Measurements from ENCODE around the gene ANKIB1.

The ANKIB1 gene

DNA sequence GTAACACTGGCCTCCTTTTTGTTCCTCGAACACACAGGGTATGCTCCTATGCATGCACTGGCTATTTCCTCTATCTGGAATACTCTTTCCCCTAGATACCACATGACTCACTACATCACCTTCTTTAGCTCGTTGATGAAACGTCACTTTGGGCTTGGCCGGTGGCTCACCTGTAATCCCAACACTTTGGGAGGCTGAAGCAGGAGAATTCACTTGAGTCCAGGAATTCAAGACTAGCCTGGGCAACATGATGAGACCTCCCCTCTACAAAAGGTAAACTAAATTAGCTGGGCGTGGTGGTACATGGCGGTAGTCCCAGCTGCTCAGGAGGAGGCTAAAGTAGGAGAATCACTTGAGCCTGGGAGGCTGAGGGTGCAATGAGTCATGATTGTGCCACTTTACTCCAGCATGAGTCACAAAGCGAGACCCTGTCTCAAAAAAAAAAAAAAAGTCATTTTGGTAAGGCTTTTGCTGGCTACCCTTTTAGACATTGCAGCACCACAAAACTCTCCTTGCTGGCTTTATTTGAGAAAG is 14.5 kb downstream of the ANKIB1 start:
- TF ChIP-seq, protein P1, sequence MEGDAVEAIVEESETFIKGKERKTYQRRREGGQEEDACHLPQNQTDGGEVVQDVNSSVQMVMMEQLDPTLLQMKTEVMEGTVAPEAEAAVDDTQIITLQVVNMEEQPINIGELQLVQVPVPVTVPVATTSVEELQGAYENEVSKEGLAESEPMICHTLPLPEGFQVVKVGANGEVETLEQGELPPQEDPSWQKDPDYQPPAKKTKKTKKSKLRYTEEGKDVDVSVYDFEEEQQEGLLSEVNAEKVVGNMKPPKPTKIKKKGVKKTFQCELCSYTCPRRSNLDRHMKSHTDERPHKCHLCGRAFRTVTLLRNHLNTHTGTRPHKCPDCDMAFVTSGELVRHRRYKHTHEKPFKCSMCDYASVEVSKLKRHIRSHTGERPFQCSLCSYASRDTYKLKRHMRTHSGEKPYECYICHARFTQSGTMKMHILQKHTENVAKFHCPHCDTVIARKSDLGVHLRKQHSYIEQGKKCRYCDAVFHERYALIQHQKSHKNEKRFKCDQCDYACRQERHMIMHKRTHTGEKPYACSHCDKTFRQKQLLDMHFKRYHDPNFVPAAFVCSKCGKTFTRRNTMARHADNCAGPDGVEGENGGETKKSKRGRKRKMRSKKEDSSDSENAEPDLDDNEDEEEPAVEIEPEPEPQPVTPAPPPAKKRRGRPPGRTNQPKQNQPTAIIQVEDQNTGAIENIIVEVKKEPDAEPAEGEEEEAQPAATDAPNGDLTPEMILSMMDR (conservative IDR thresholded peaks at IDR 0.05; ENCODE audit: control insufficient read depth, insufficient read depth, low read depth, low read length) = no peak
- H3K4me3 ChIP-seq (ENCODE audit: control insufficient read depth, low read depth, low read length) = no peak overlapping the region
- DNase-seq (ENCODE audit: low read depth) = peak; percentile 37

DNA sequence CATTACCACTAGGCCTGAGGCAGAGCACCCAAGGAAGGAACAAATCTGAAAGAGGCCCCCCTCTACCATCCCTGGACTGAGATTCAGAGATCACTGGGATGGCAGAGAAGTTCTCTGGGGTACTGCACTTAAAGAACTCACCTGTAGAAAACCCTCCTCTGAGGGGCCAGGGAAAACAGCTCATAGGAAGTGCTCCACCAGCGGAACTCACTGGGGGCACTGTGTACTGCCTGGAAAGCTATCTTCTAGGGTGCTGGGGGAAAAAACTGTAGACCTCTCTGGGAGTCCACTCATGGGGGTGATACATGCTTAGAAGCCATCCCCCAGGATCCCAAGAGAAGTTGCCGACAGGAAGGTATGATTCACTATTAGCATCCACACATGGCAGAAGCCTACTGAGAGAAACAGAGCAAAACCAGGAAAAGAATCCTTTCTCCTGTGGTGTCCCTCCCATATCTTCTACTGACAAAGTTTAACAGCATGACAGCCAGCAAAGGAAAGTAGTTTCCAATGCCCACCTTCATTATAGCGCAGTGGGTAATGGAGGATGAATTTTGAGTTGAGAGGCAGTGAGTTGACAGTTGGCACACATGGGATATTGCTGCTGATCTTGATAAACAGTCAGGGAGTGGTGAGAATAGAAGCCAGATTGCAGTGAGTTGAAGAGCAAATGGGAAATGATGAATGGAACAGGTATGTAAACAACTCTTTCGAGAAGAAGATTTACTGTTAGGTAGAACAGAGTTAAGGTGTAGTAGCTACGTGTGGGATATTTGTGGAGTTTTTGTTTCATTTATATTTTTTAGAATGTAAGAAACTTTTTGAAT is 20.9 kb downstream of the ANKIB1 start:
- DNase-seq (ENCODE audit: low read depth) = peak; percentile 18
- no peak overlapping the region for H3K4me3 ChIP-seq (ENCODE audit: control insufficient read depth, low read depth, low read length)
- TF ChIP-seq, protein P1 (conservative IDR thresholded peaks at IDR 0.05; ENCODE audit: control insufficient read depth, insufficient read depth, low read depth, low read length) = no peak

DNA sequence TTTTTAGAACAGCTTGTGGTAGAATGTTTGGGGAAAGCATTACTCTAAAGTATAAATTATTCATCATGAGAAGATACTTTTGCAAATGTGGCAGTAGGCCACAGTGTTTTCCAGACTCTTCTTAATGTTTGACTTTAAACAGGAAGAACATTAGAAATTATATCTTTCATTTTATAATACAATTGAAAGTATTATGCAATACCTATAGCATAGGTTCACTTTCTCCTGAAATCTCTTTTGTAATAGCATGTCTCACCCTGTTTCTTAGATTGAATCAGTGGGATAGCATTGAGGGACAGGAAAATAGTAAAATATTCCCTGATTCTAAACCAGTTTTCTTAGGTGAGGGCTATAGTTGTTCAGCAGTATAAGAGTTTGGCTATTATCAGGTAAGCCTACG is 23.1 kb downstream of the ANKIB1 start:
- TF ChIP-seq, protein P1 (conservative IDR thresholded peaks at IDR 0.05; ENCODE audit: control insufficient read depth, insufficient read depth, low read depth, low read length) = no peak
- no peak for DNase-seq (ENCODE audit: low read depth)
- no peak overlapping the region for H3K4me3 ChIP-seq (ENCODE audit: control insufficient read depth, low read depth, low read length)

DNA sequence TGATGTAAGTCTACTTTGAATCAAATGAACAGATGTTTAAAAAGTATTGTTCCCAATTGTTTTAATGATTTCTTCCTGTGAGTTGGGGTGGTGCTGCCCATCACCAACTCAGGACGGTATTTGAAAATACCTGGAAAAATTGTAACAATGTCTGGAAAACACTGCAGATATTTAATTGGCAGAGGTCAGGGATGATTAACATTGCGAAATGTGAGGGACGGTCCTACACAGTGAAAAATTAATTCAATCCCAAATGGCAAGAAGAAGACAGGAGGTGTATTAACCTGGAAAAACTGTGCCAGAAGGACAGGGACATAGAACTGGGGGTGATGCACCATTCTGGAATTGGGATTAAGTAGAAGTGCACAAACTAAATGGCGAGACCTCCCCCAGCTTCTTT is 29.6 kb downstream of the ANKIB1 start:
- TF ChIP-seq, protein P1 (conservative IDR thresholded peaks at IDR 0.05; ENCODE audit: control insufficient read depth, insufficient read depth, low read depth, low read length) = no peak
- no peak overlapping the region for H3K4me3 ChIP-seq (ENCODE audit: control insufficient read depth, low read depth, low read length)
- DNase-seq (ENCODE audit: low read depth) = no peak

DNA sequence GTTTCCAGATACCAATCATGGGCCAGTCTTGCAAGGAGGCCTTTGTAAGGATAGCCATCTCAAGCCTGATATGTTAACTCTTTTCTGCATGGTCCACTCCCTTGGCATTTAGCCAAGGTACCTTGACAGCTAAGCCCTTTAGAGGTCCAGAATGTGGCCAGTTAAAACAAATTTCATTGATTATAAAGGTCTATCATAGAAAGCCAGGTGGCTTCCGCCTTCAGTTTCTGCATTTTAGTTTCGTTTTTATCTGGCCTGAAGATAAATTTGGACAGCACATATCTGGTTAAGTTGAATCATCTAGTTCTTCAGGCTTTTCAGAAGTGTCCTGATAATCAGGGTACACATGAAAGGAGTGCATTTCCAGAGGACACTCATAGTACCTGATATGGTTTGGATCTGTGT is 30.7 kb downstream of the ANKIB1 start:
- TF ChIP-seq, protein P1 (conservative IDR thresholded peaks at IDR 0.05; ENCODE audit: control insufficient read depth, insufficient read depth, low read depth, low read length) = no peak
- H3K4me3 ChIP-seq (ENCODE audit: control insufficient read depth, low read depth, low read length) = no peak overlapping the region
- DNase-seq (ENCODE audit: low read depth) = no peak

DNA sequence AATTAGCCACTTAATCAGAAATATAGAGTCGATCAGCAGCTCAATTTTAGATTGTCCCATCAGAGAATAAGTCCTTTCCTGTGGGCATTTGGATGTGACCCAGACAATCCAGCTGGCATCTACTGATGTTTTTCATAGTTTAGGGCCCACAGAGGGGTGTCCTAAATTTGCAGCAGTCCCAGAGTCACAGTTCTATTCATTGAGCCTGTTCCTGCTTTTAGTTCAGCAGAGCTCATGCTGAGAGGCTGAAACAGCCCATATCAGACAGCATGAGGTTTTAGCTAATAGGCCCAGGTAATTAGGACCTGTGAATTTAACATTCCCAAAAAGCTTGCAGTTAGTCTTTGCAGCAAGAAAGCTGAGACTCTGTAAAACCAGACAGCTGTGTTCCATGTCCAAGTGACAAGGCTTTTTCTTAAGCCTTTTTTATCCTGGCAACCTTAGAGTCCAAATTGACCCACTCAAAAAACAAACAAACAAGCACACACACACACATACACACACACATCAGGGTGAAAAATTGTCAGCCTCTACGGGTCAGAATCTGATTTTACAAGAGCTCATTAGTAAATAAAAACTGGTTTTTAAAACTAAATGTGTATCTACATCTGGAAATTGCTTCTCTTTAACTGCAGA is 33.7 kb downstream of the ANKIB1 start:
- TF ChIP-seq, protein P1 (conservative IDR thresholded peaks at IDR 0.05; ENCODE audit: control insufficient read depth, insufficient read depth, low read depth, low read length) = no peak
- H3K4me3 ChIP-seq (ENCODE audit: control insufficient read depth, low read depth, low read length) = no peak overlapping the region
- no peak for DNase-seq (ENCODE audit: low read depth)

Measured in fibroblast of mammary gland (primary cell).